B cell (primary cell): ENCODE data around the gene MTIF2. TPM values are rescaled to one million over a fixed set of nuclear protein-coding genes. Genes with fewer than 3 reads are reported as not detected.
"Not testable (repeated sequence)": the region's sequence is repeated elsewhere in the genome, so short reads cannot be mapped to it uniquely, and the experiment has no call there.

Experiments
- ATAC-seq: fragments of 200-7000 bp; cut with Tn5 transposase; one replicate; pipeline ENCODE4 v1.10.0; 2021; ENCODE audit warnings: low read depth, mild to moderate bottlenecking, moderate number of reproducible peaks, moderate library complexity
- CTCF ChIA-PET: fragments of 350-600 bp; sonication (Branson Sonifier 250); formaldehyde crosslinking; loops from one replicate; lab custom pipeline; 2021; ENCODE audit warnings: antibody characterized with exemption, inconsistent platforms; lab: Charles Lee
- POLR2A ChIA-PET: fragments of 350-600 bp; sonication (Branson Sonifier 250); formaldehyde crosslinking; loops from one replicate; lab custom pipeline; 2021; ENCODE audit warnings: antibody characterized with exemption; lab: Charles Lee
- DNase-seq: peaks from one replicate; pipeline ENCODE4 v3.0.0; 2013
- H2AFZ ChIP-seq: 2 replicates; pipeline ENCODE4 v1.6.1; 2012; ENCODE audit warnings: mild to moderate bottlenecking, low read depth, low read length; ENCODE audit not compliant: insufficient read depth, poor library complexity, severe bottlenecking
- H3K27ac ChIP-seq, 2 donors: 1 replicate in 1 of 2; 2 replicates in 1 of 2; pipeline ENCODE4 v1.5.1; 2012 to 2013; ENCODE audit warnings: low read length in 2 of 2, mild to moderate bottlenecking in 2 of 2, moderate library complexity in 1 of 2
- H3K27me3 ChIP-seq, 4 experiments: fragments of 200-600 bp in 1 of 4; sonication (generic) in 1 of 4; replicated peaks in 1 of 4; 1 replicate in 2 of 4; 2 replicates in 2 of 4; pipeline versions ENCODE4 v1.6.1 to v1.7.0; 2013 to 2016; ENCODE audit warnings: low read length in 3 of 4, mild to moderate bottlenecking in 2 of 4, mixed read lengths in 1 of 4, moderate library complexity in 1 of 4; ENCODE audit not compliant: insufficient read depth in 4 of 4, control insufficient read depth in 3 of 4; ENCODE audit errors: control extremely low read depth in 1 of 4
- H3K36me3 ChIP-seq, 2 experiments: replicated peaks in 1 of 2; 1 replicate in 1 of 2; 2 replicates in 1 of 2; pipeline versions ENCODE4 v1.6.1 to v1.7.1; 2013; ENCODE audit warnings: low read length in 1 of 2; ENCODE audit not compliant: insufficient read depth in 2 of 2, control insufficient read depth in 1 of 2; ENCODE audit errors: control extremely low read depth in 1 of 2, extremely low read depth in 1 of 2
- H3K4me1 ChIP-seq, 2 donors: fragments of 200-600 bp in 1 of 2; sonication (generic) in 1 of 2; 1 replicate in 1 of 2; 2 replicates in 1 of 2; pipeline versions ENCODE4 v1.5.1 to v1.6.1; 2013 to 2017; ENCODE audit warnings: low read length in 2 of 2; ENCODE audit not compliant: control insufficient read depth in 2 of 2, insufficient read depth in 2 of 2
- H3K4me2 ChIP-seq: replicated peaks from 2 replicates; pipeline ENCODE3; 2012; ENCODE audit warnings: mild to moderate bottlenecking, low read depth, low read length; ENCODE audit not compliant: poor library complexity, severe bottlenecking
- H3K4me3 ChIP-seq, 5 experiments: fragments of 200-600 bp in 1 of 5; sonication (generic) in 1 of 5; 1 replicate in 3 of 5; 2 replicates in 2 of 5; pipeline versions ENCODE4 v1.5.1 to v1.7.0; 2011 to 2016; ENCODE audit warnings: low read length in 4 of 5, mild to moderate bottlenecking in 4 of 5, low read depth in 2 of 5, control low read depth in 1 of 5, moderate library complexity in 1 of 5; ENCODE audit not compliant: insufficient read depth in 1 of 5; ENCODE audit errors: control extremely low read depth in 1 of 5, extremely low read depth in 1 of 5
- H3K79me2 ChIP-seq: fragments of 200-600 bp; sonication (generic); one replicate; pipeline ENCODE4 v1.6.0; 2016; ENCODE audit warnings: low read length; ENCODE audit not compliant: control insufficient read depth, insufficient read depth
- H3K9ac ChIP-seq: fragments of 200-600 bp; sonication (generic); 2 replicates; pipeline ENCODE4 v1.6.1; 2017; ENCODE audit warnings: mild to moderate bottlenecking, low read length, moderate library complexity
- H3K9me3 ChIP-seq, 3 donors: one replicate each; pipeline versions ENCODE4 v1.6.1 to v1.7.1; 2013; ENCODE audit warnings: low read length in 2 of 3; ENCODE audit not compliant: control insufficient read depth in 2 of 3, insufficient read depth in 1 of 3; ENCODE audit errors: control extremely low read depth in 1 of 3
- H4K20me1 ChIP-seq: 2 replicates; pipeline ENCODE4 v1.6.0; 2012; ENCODE audit warnings: mild to moderate bottlenecking, low read length; ENCODE audit not compliant: insufficient read depth, control insufficient read depth, poor library complexity, severe bottlenecking
- H3K27ac Mint-ChIP-seq: one replicate; pipeline ENCODE4 v1.8.0; 2021; ENCODE audit warnings: mixed read lengths
- H3K27me3 Mint-ChIP-seq: one replicate; pipeline ENCODE4 v1.8.0; 2021; ENCODE audit warnings: mixed read lengths
- H3K4me1 Mint-ChIP-seq: one replicate; pipeline ENCODE4 v1.8.0; 2021; ENCODE audit warnings: mixed read lengths
- H3K4me3 Mint-ChIP-seq: one replicate; pipeline ENCODE4 v1.8.0; 2021; ENCODE audit warnings: mixed read lengths
- H3K9me3 Mint-ChIP-seq: one replicate; pipeline ENCODE4 v1.8.0; 2022; ENCODE audit warnings: mixed read lengths; ENCODE audit not compliant: insufficient read depth
- WGBS: methylation state at CpG from one replicate; pipeline ENCODE4 v1.1.5; 2013; ENCODE audit warnings: missing lambda C conversion rate; ENCODE audit not compliant: insufficient coverage; 5-methylcytosine and 5-hydroxymethylcytosine counted together
- intact Hi-C: fragments of 100-400 bp; cut with micrococcal nuclease; formaldehyde crosslinking; loops from one replicate; pipeline ENCODE4 v1.10.0; 2022
- polyA plus RNA-seq: library from polyadenylated mRNA; depleted of rRNA; stranded (reverse); fragments of >200 nt; gene quantifications from 2 replicates; pipeline ENCODE4 v1.2.3, GENCODE V29; 2012
- small RNA-seq: library from RNA; depleted of rRNA; stranded (forward); fragments of <200 nt; gene quantifications from one replicate; pipeline ENCODE3, GENCODE V24; 2012; ENCODE audit warnings: low replicate concordance, low read depth; ENCODE audit not compliant: insufficient read length
- total RNA-seq, 2 donors: library from RNA; stranded (reverse); fragments of 120-200 nt in 1 of 2; gene quantifications; 1 replicate in 1 of 2; 2 replicates in 1 of 2; pipeline versions ENCODE4 v1.2.3 to v1.2.4, GENCODE V29; 2013 to 2022

MTIF2 gene
- total and polyA plus RNA-seq, 2 donors (not counting 1 experiment from before 2014, with no cell fraction given) = 12.9 to 36.7 TPM

GRCh38 chr2:55186837-55187236 lies 82.2 kb downstream of the MTIF2 start:
- H3K79me2 ChIP-seq, ATAC-seq, H3K27me3 ChIP-seq, POLR2A ChIA-PET, H3K9me3 ChIP-seq, DNase-seq, H3K4me1 Mint-ChIP-seq, H3K9me3 Mint-ChIP-seq, H3K27ac Mint-ChIP-seq, H3K4me2 ChIP-seq, H4K20me1 ChIP-seq, H3K9ac ChIP-seq, H3K27ac ChIP-seq, H3K4me3 ChIP-seq, H3K36me3 ChIP-seq, H3K27me3 Mint-ChIP-seq, intact Hi-C loops, H3K4me1 ChIP-seq, H2AFZ ChIP-seq, H3K4me3 Mint-ChIP-seq: not testable (repeated sequence)
- CTCF ChIA-PET = interaction anchor here (0.7 to 2.9 kb wide), 2 partner anchors 11 to 432 kb away, joined by 3 to 12 read pairs; no protein-coding TSS in a partner anchor
- 100% methylated on average over 1 of the region's 8 CpGs for WGBS

Small RNA genes lying within 50 kb of the gene (small RNA-seq; reads per million reads assigned to genes)
- gene RF00019 = not detected

Other genes with a start within 250 kb of the MTIF2 start
- gene RTN4, start 218.8 kb downstream of the MTIF2 start, total RNA-seq = 63.3 and 65.9 TPM in 2 replicates
- 30.8 and 50.5 TPM in 2 replicates for gene RTN4, start 218.8 kb downstream of the MTIF2 start, polyA plus RNA-seq
- gene CLHC1, start 36.9 kb downstream of the MTIF2 start, total RNA-seq = 12.0 and 12.8 TPM in 2 replicates
- gene CLHC1, start 36.9 kb downstream of the MTIF2 start, polyA plus RNA-seq = 2.0 and 3.5 TPM in 2 replicates
- 1,561 and 1,678 TPM in 2 replicates for gene RPS27A, start 36.5 kb downstream of the MTIF2 start, total RNA-seq
- gene RPS27A, start 36.5 kb downstream of the MTIF2 start, polyA plus RNA-seq = 2,956 and 3,107 TPM in 2 replicates
- 26.0 and 27.6 TPM in 2 replicates for gene CCDC88A, start 150.6 kb upstream of the MTIF2 start, total RNA-seq
- gene CCDC88A, start 150.6 kb upstream of the MTIF2 start, polyA plus RNA-seq = 2.7 and 9.5 TPM in 2 replicates